Measurements from ENCODE around the gene SNX25.

- no peak for TF ChIP-seq YY1 (IDR thresholded peaks at IDR 0.05; ENCODE audit: insufficient read depth, insufficient read length)
- no peak for TF ChIP-seq SUZ12 (IDR thresholded peaks at IDR 0.05; ENCODE audit: extremely low read depth, insufficient read depth, insufficient read length)
- TF ChIP-seq ZNF274 (IDR thresholded peaks at IDR 0.05; ENCODE audit: low read depth, low read length), result no peak
These were observed 132.4 kb downstream of the SNX25 start for GRCh38 chr4:185341841-185342240.

Data from NT2/D1 (cell line).